HEK293 (cell line): Measurements from ENCODE around the gene FSTL4.

Source experiments
- CTCF ChIA-PET: fragments of 350-600 bp; formaldehyde crosslinking; extraction: SDS; loops from one replicate; lab custom pipeline; 2021; ENCODE audit warnings: antibody characterized with exemption; lab: Yijun Ruan, JAX
- POLR2A ChIA-PET: fragments of 300-600 bp; formaldehyde crosslinking; extraction: SDS; loops from one replicate; lab custom pipeline; 2020; ENCODE audit warnings: antibody characterized with exemption, inconsistent platforms; lab: Yijun Ruan, JAX
- H3K27ac ChIP-seq: fragments of 200-500 bp; sonication (Bioruptor generic); 2 replicates; pipeline ENCODE4 v1.5.1; 2014; ENCODE audit warnings: low read depth, low read length, control low read depth, inconsistent platforms; ENCODE audit errors: extremely low read depth
- H3K36me3 ChIP-seq, 2 experiments: fragments of 200-500 bp in 1 of 2; sonication (Bioruptor generic) in 1 of 2; 1 replicate in 1 of 2; 2 replicates in 1 of 2; pipeline ENCODE4 v1.5.1; 2014 to 2017; ENCODE audit warnings: inconsistent platforms in 2 of 2, low read length in 2 of 2; ENCODE audit not compliant: control insufficient read depth in 2 of 2, insufficient read depth in 1 of 2
- H3K4me1 ChIP-seq: fragments of 200-500 bp; sonication (Bioruptor generic); 2 replicates; pipeline ENCODE4 v1.5.1; 2014; ENCODE audit warnings: mild to moderate bottlenecking, low read length, inconsistent platforms; ENCODE audit not compliant: control insufficient read depth, insufficient read depth
- H3K4me3 ChIP-seq: 2 replicates; pipeline ENCODE4 v1.5.1; 2011; ENCODE audit warnings: low read depth, mild to moderate bottlenecking, control low read depth, low read length, moderate library complexity
- H3K9me3 ChIP-seq: fragments of 200-500 bp; sonication (Bioruptor generic); 2 replicates; pipeline ENCODE4 v1.5.1; 2014; ENCODE audit warnings: low read depth, low read length, inconsistent platforms; ENCODE audit not compliant: control insufficient read depth, insufficient read depth
- BCL11B ChIP-seq: fragments of 450-650 bp; formaldehyde crosslinking; IDR thresholded peaks from 2 replicates; pipeline ENCODE4 v1.5.1; 2016; ENCODE audit warnings: low read depth, missing biosample characterization, missing genetic modification characterization
- HOXC10 ChIP-seq: sonication (generic); formaldehyde crosslinking; IDR thresholded peaks from 2 replicates; pipeline ENCODE4 v1.8.1; 2023; ENCODE audit warnings: mild to moderate bottlenecking, missing genetic modification reagents
- KLF1 ChIP-seq: fragments of 450-650 bp; formaldehyde crosslinking; IDR thresholded peaks from 2 replicates; pipeline ENCODE4 v1.5.1; 2016; ENCODE audit warnings: missing biosample characterization, missing genetic modification characterization
- OVOL3 ChIP-seq: fragments of 450-650 bp; formaldehyde crosslinking; IDR thresholded peaks from 2 replicates; pipeline ENCODE4 v1.5.1; 2016; ENCODE audit warnings: missing biosample characterization, missing genetic modification characterization
- ZBTB21 ChIP-seq: fragments of 450-650 bp; formaldehyde crosslinking; IDR thresholded peaks from 2 replicates; pipeline ENCODE4 v1.5.1; 2017; ENCODE audit warnings: missing biosample characterization, missing genetic modification characterization
- ZBTB26 ChIP-seq: fragments of 450-650 bp; formaldehyde crosslinking; optimal IDR thresholded peaks from 2 replicates; pipeline ENCODE3; 2016; ENCODE audit warnings: missing biosample characterization, mild to moderate bottlenecking, missing genetic modification characterization
- ZBTB44 ChIP-seq: fragments of 450-650 bp; IDR thresholded peaks from 2 replicates; pipeline ENCODE4 v1.5.1; 2018; ENCODE audit warnings: missing biosample characterization, mild to moderate bottlenecking, missing genetic modification characterization
- ZFP3 ChIP-seq: fragments of 450-650 bp; formaldehyde crosslinking; IDR thresholded peaks from 2 replicates; pipeline ENCODE4 v1.5.1; 2016; ENCODE audit warnings: low read depth, missing biosample characterization, missing genetic modification characterization
- ZNF157 ChIP-seq: fragments of 450-650 bp; formaldehyde crosslinking; IDR thresholded peaks from 2 replicates; pipeline ENCODE4 v1.5.1; 2016; ENCODE audit warnings: missing biosample characterization, missing genetic modification characterization
- ZNF184 ChIP-seq: fragments of 450-650 bp; IDR thresholded peaks from 2 replicates; pipeline ENCODE4 v1.5.1; 2018; ENCODE audit warnings: missing biosample characterization, mild to moderate bottlenecking, missing genetic modification characterization
- ZNF202 ChIP-seq: fragments of 450-650 bp; formaldehyde crosslinking; IDR thresholded peaks from 2 replicates; pipeline ENCODE4 v1.5.1; 2016; ENCODE audit warnings: missing biosample characterization, missing genetic modification characterization, borderline replicate concordance
- ZNF239 ChIP-seq: fragments of 450-650 bp; formaldehyde crosslinking; IDR thresholded peaks from 2 replicates; pipeline ENCODE4 v1.5.1; 2016; ENCODE audit warnings: missing biosample characterization, missing genetic modification characterization
- ZNF311 ChIP-seq: fragments of 450-650 bp; formaldehyde crosslinking; IDR thresholded peaks from 2 replicates; pipeline ENCODE4 v1.5.1; 2017; ENCODE audit warnings: missing biosample characterization, missing genetic modification characterization, borderline replicate concordance
- ZNF394 ChIP-seq: fragments of 450-650 bp; formaldehyde crosslinking; IDR thresholded peaks from 2 replicates; pipeline ENCODE4 v1.5.1; 2016; ENCODE audit warnings: missing biosample characterization, missing genetic modification characterization, mild to moderate bottlenecking, moderate library complexity, borderline replicate concordance
- ZNF473 ChIP-seq: fragments of 450-650 bp; formaldehyde crosslinking; IDR thresholded peaks from 2 replicates; pipeline ENCODE4 v1.5.1; 2017; ENCODE audit warnings: missing biosample characterization, missing genetic modification characterization
- ZNF518A ChIP-seq: fragments of 450-650 bp; formaldehyde crosslinking; conservative IDR thresholded peaks from 2 replicates; pipeline ENCODE4 v1.5.1; 2016; ENCODE audit warnings: low read depth, missing biosample characterization, missing genetic modification characterization
- ZNF561 ChIP-seq: fragments of 450-650 bp; IDR thresholded peaks from 2 replicates; pipeline ENCODE4 v1.5.1; 2018; ENCODE audit warnings: missing biosample characterization, missing genetic modification characterization, borderline replicate concordance
- ZNF585B ChIP-seq: fragments of 450-650 bp; formaldehyde crosslinking; IDR thresholded peaks from 2 replicates; pipeline ENCODE4 v1.5.1; 2016; ENCODE audit warnings: missing biosample characterization, missing genetic modification characterization
- ZNF654 ChIP-seq: fragments of 450-650 bp; formaldehyde crosslinking; IDR thresholded peaks from 2 replicates; pipeline ENCODE4 v1.5.1; 2016; ENCODE audit warnings: low read depth, missing biosample characterization, missing genetic modification characterization
- TF ChIP-seq, protein P1 (sequence below): fragments of 450-650 bp; formaldehyde crosslinking; IDR thresholded peaks from 2 replicates; pipeline ENCODE4 v1.5.1; 2016; ENCODE audit warnings: missing biosample characterization, missing genetic modification characterization
- TF ChIP-seq, protein P2 (sequence below): fragments of 450-650 bp; formaldehyde crosslinking; IDR thresholded peaks from 2 replicates; pipeline ENCODE4 v1.5.1; 2016; ENCODE audit warnings: missing biosample characterization, missing genetic modification characterization
- TF ChIP-seq, protein P3 (sequence below): fragments of 450-650 bp; formaldehyde crosslinking; IDR thresholded peaks from 2 replicates; pipeline ENCODE4 v1.5.1; 2016; ENCODE audit warnings: missing biosample characterization, missing genetic modification characterization, low read depth

The FSTL4 gene

GRCh38 chr5:133272345-133272744 is 340.0 kb downstream of the FSTL4 start:
- Histone ChIP-seq H3K27ac (no peak overlapping the region), H3K4me1 (peaks cover 2% of the 10 kb centered on the region), H3K36me3 (no peaks in the 10 kb centered on the region), H3K9me3 (no peaks in the 10 kb centered on the region), H3K4me3 (no peak overlapping the region)
- no peak for TF ChIP-seq ZNF585B
- no peak for TF ChIP-seq BCL11B
- TF ChIP-seq ZNF202 (tag by site-specific recombination), result no peak
- no peak for TF ChIP-seq ZNF394 (tag by site-specific recombination)
- TF ChIP-seq ZNF184 (tag by site-specific recombination), result no peak
- no peak for TF ChIP-seq ZNF311 (tag by site-specific recombination)
- no peak for TF ChIP-seq ZFP3 (tag by site-specific recombination)
- TF ChIP-seq KLF1 (tag by site-specific recombination), result no peak
- CTCF ChIA-PET, result no interaction called here
- POLR2A ChIA-PET, result no interaction called here

- peaks cover 2% of the 10 kb centered on the region for H3K4me1 ChIP-seq
- H3K4me3 ChIP-seq, result no peak overlapping the region
- no peaks in the 10 kb centered on the region for H3K9me3 ChIP-seq
- POLR2A ChIA-PET, result no interaction called here
- CTCF ChIA-PET, result interaction anchor here (0.6 kb wide), 1 partner anchor 26 kb away, joined by 3 read pairs; no protein-coding TSS in a partner anchor
- H3K36me3 ChIP-seq, result no peaks in the 10 kb centered on the region
- H3K27ac ChIP-seq, result no peak overlapping the region
- TF ChIP-seq ZBTB26 (tag by site-specific recombination) (no peak), ZBTB21 (tag by site-specific recombination) (no peak), ZNF473 (tag by site-specific recombination) (no peak), HOXC10 (no peak), ZNF518A (tag by site-specific recombination) (no peak), OVOL3 (tag by site-specific recombination) (no peak), ZNF561 (tag by site-specific recombination) (no peak), ZNF654 (tag by site-specific recombination) (no peak), ZNF239 (tag by site-specific recombination) (no peak), ZBTB44 (tag by site-specific recombination) (no peak), ZNF157 (no peak)
- TF ChIP-seq, protein P1, sequence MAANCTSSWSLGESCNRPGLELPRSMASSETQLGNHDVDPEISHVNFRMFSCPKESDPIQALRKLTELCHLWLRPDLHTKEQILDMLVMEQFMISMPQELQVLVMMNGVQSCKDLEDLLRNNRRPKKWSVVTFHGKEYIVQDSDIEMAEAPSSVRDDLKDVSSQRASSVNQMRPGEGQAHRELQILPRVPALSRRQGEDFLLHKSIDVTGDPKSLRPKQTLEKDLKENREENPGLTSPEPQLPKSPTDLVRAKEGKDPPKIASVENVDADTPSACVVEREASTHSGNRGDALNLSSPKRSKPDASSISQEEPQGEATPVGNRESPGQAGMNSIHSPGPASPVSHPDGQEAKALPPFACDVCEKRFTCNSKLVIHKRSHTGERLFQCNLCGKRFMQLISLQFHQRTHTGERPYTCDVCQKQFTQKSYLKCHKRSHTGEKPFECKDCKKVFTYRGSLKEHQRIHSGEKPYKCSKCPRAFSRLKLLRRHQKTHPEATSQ, result no peak
- TF ChIP-seq, protein P2, sequence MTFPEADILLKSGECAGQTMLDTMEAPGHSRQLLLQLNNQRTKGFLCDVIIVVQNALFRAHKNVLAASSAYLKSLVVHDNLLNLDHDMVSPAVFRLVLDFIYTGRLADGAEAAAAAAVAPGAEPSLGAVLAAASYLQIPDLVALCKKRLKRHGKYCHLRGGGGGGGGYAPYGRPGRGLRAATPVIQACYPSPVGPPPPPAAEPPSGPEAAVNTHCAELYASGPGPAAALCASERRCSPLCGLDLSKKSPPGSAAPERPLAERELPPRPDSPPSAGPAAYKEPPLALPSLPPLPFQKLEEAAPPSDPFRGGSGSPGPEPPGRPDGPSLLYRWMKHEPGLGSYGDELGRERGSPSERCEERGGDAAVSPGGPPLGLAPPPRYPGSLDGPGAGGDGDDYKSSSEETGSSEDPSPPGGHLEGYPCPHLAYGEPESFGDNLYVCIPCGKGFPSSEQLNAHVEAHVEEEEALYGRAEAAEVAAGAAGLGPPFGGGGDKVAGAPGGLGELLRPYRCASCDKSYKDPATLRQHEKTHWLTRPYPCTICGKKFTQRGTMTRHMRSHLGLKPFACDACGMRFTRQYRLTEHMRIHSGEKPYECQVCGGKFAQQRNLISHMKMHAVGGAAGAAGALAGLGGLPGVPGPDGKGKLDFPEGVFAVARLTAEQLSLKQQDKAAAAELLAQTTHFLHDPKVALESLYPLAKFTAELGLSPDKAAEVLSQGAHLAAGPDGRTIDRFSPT (tag by site-specific recombination), result no peak
- TF ChIP-seq, protein P3, sequence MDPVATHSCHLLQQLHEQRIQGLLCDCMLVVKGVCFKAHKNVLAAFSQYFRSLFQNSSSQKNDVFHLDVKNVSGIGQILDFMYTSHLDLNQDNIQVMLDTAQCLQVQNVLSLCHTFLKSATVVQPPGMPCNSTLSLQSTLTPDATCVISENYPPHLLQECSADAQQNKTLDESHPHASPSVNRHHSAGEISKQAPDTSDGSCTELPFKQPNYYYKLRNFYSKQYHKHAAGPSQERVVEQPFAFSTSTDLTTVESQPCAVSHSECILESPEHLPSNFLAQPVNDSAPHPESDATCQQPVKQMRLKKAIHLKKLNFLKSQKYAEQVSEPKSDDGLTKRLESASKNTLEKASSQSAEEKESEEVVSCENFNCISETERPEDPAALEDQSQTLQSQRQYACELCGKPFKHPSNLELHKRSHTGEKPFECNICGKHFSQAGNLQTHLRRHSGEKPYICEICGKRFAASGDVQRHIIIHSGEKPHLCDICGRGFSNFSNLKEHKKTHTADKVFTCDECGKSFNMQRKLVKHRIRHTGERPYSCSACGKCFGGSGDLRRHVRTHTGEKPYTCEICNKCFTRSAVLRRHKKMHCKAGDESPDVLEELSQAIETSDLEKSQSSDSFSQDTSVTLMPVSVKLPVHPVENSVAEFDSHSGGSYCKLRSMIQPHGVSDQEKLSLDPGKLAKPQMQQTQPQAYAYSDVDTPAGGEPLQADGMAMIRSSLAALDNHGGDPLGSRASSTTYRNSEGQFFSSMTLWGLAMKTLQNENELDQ (tag by site-specific recombination), result no peak
Observed at GRCh38 chr5:133271606-133272005, 340.7 kb downstream of the FSTL4 start.
